Brain microvascular endothelial cell (primary cell): ENCODE results near the gene UPF1.

ENCODE experiments used
- DNase-seq: peaks from one replicate; pipeline ENCODE4 v3.0.0-alpha.2; 2020
- H3K27ac ChIP-seq: fragments of 250-450 bp; sonication (Bioruptor Pico); 2 replicates; pipeline ENCODE4 v1.5.1; 2020; ENCODE audit warnings: mild to moderate bottlenecking, moderate library complexity
- H3K27me3 ChIP-seq: fragments of 250-450 bp; sonication (Bioruptor Pico); replicated peaks from 2 replicates; pipeline ENCODE4 v1.5.1; 2020; ENCODE audit warnings: mild to moderate bottlenecking
- H3K36me3 ChIP-seq: fragments of 250-450 bp; sonication (Bioruptor Pico); replicated peaks from 2 replicates; pipeline ENCODE4 v1.5.1; 2020; ENCODE audit warnings: mild to moderate bottlenecking
- H3K4me3 ChIP-seq: 2 replicates; pipeline ENCODE4 v1.5.1; 2011; ENCODE audit warnings: low read depth, mild to moderate bottlenecking, control low read depth, low read length, moderate library complexity
- CTCF ChIP-seq: IDR thresholded peaks from 2 replicates; pipeline ENCODE4 v1.5.1; 2011; ENCODE audit warnings: low read depth, mild to moderate bottlenecking, moderate library complexity, low read length, control low read depth, inconsistent platforms; ENCODE audit errors: missing control alignments
- in situ Hi-C: cut with HindIII; loops from 2 replicates; pipeline ENCODE4 v1.10.0; 2017; ENCODE audit warnings: low sequenced_read_pairs, low pct_ligation_motif_present

Gene UPF1

GRCh38 chr19:18850471-18851375 is 19.0 kb downstream of the UPF1 start:
- H3K27me3 ChIP-seq: no peaks in the 10 kb centered on the region
- in situ Hi-C loops: loop anchor here (25.0 kb wide), 1 partner anchor 263 kb away; the partner anchor contains the start of gene REX1BD
- H3K4me3 ChIP-seq: no peak overlapping the region
- no peak overlapping the region for H3K27ac ChIP-seq
- H3K36me3 ChIP-seq: peaks cover 64% of the 10 kb centered on the region
- no peak for TF ChIP-seq CTCF
- DNase-seq: no peak

DNA sequence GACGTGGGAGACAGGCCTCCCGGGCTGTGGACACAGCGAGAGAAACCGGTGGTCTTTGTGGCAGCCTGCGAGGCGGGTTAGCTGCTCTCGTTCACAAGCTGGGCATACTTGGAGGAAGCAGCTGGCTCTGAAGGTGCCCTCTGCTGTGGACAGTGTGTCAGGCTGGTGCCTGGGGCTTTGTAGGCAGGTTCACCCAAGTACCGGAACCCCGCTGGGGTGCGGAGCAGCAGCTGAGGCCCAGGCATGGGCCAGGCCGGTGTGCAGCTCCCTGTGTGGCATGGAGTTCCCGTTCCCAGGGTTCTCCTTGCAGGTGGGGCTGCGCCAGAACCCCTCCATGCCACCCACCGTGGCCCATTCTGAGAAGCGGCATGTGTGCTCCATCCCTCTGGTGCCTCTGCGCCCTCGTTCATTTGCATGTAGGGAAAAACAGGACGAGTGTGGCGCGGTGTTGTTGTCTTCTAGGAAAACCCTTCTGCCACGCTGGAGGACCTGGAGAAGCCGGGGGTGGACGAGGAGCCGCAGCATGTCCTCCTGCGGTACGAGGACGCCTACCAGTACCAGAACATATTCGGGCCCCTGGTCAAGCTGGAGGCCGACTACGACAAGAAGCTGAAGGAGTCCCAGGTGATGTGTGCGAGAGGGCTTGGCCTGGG is 20.0 kb downstream of the UPF1 start:
- peaks cover 75% of the 10 kb centered on the region for H3K36me3 ChIP-seq
- no peak overlapping the region for H3K27ac ChIP-seq
- DNase-seq: no peak
- no peaks in the 10 kb centered on the region for H3K27me3 ChIP-seq
- in situ Hi-C loops: loop anchor here (25.0 kb wide), 1 partner anchor 264 kb away; the partner anchor contains the start of gene REX1BD
- no peak for TF ChIP-seq CTCF
- H3K4me3 ChIP-seq: no peak overlapping the region

- in situ Hi-C loops: loop anchor here (25.0 kb wide), 1 partner anchor 265 kb away; the partner anchor contains the start of gene REX1BD
Measured at GRCh38 chr19:18852648-18853047, 20.9 kb downstream of the UPF1 start.

GRCh38 chr19:18853755-18854427 is 22.1 kb downstream of the UPF1 start:
- peak; percentile 16 for TF ChIP-seq CTCF
- no peak for DNase-seq
- in situ Hi-C loops: loop anchor here (25.0 kb wide), 1 partner anchor 267 kb away; the partner anchor contains the start of gene REX1BD
- Histone ChIP-seq H3K4me3 (no peak overlapping the region), H3K27ac (no peak overlapping the region), H3K27me3 (no peaks in the 10 kb centered on the region), H3K36me3 (peaks cover 90% of the 10 kb centered on the region)

More at GRCh38 chr19:18852648-18853047, 20.9 kb downstream of the UPF1 start:
- Histone ChIP-seq H3K36me3 (peaks cover 84% of the 10 kb centered on the region), H3K27me3 (no peaks in the 10 kb centered on the region), H3K27ac (no peak overlapping the region), H3K4me3 (no peak overlapping the region)
- no peak for TF ChIP-seq CTCF
- no peak for DNase-seq

DNA sequence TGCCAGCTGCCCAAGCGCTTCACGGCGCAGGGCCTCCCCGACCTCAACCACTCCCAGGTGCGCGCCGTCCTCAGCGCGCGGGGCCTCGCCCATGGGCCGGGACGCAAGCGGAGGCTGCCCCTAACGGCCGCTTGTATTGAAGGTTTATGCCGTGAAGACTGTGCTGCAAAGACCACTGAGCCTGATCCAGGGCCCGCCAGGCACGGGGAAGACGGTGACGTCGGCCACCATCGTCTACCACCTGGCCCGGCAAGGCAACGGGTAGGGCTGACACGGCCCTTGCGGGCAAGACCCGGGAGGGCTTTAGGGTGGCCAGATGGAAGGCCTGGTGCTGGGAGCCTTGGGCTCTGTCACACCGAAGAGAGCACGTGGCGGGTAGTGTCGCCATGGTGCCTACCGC is 23.2 kb downstream of the UPF1 start:
- in situ Hi-C loops: loop anchor here (25.0 kb wide), 1 partner anchor 268 kb away; the partner anchor contains the start of gene REX1BD
- no peak for TF ChIP-seq CTCF
- DNase-seq: no peak
- Histone ChIP-seq H3K27ac (no peak overlapping the region), H3K36me3 (peaks cover 94% of the 10 kb centered on the region), H3K4me3 (no peak overlapping the region), H3K27me3 (no peaks in the 10 kb centered on the region)
